Thymus (tissue), 11 donors: ENCODE data around the gene TCEANC2. TPM values are rescaled to one million over a fixed set of nuclear protein-coding genes. Genes with fewer than 3 reads are reported as not detected.

Experiments used
- DNase-seq, 9 donors: peaks; one replicate each; pipeline ENCODE4 v3.0.0-alpha.2; 2013; ENCODE audit warnings: low spot score in 9 of 9, low read depth in 6 of 9, missing footprints in 1 of 9
- H3K27ac ChIP-seq, 2 donors: one replicate each; pipeline ENCODE4 v1.5.1; 2013; ENCODE audit warnings: control low read depth in 1 of 2, low read depth in 1 of 2, low read length in 1 of 2, mild to moderate bottlenecking in 1 of 2, moderate library complexity in 1 of 2
- H3K27me3 ChIP-seq, 2 donors: one replicate each; pipeline ENCODE4 v1.5.1; 2013; ENCODE audit warnings: low read length in 1 of 2; ENCODE audit not compliant: control insufficient read depth in 2 of 2, insufficient read depth in 1 of 2
- H3K36me3 ChIP-seq, 2 donors: one replicate each; pipeline ENCODE4 v1.5.1; 2013; ENCODE audit warnings: low read length in 1 of 2, mild to moderate bottlenecking in 1 of 2, moderate library complexity in 1 of 2; ENCODE audit not compliant: control insufficient read depth in 2 of 2, insufficient read depth in 2 of 2
- H3K4me1 ChIP-seq, 2 donors: one replicate each; pipeline ENCODE4 v1.5.1; 2013; ENCODE audit warnings: low read length in 2 of 2; ENCODE audit not compliant: control insufficient read depth in 2 of 2, insufficient read depth in 2 of 2
- H3K4me3 ChIP-seq, 2 donors: one replicate each; pipeline ENCODE4 v1.5.1; 2013; ENCODE audit warnings: low read length in 2 of 2, control low read depth in 1 of 2, mild to moderate bottlenecking in 1 of 2
- H3K9me3 ChIP-seq, 2 donors: one replicate each; pipeline ENCODE4 v1.5.1; 2013; ENCODE audit warnings: low read length in 1 of 2, mild to moderate bottlenecking in 1 of 2; ENCODE audit not compliant: control insufficient read depth in 2 of 2, insufficient read depth in 1 of 2
- WGBS: extraction: QIAGEN DNeasy Blood & Tissue Kit; methylation state at CpG from one replicate; pipeline ENCODE4 v1.1.7; 2013; 5-methylcytosine and 5-hydroxymethylcytosine counted together
- polyA plus RNA-seq: library from polyadenylated mRNA; stranded (reverse); fragments of 200-250 nt; gene quantifications from one replicate; pipeline ENCODE4 v1.2.3, GENCODE V29; 2013
- total RNA-seq: library from RNA; stranded (reverse); fragments of 120-200 nt; gene quantifications from one replicate; pipeline ENCODE4 v1.2.4, GENCODE V29; 2013
- donor health status: healthy.

The TCEANC2 gene
- total and polyA plus RNA-seq, 2 donors = 4.0 to 5.2 TPM

DNA sequence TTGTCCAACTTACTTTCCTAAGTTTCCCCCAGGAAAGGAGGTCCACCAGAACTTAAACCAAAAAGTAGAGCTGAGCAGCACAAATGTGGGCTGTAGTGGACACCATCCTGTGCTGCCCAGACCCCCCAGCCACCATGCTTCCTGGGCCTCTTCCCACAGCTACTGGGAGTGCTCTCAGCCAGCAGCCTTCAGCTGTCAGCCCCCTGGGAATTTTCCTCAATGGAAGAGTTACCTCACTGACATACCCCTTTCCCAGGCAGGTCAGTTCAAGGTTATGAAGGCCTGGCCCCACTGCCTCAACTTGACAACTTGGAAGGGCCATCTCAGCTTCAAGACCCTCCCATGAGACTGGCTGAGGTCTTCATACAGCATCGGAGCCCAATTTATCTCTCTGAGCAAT lies 51.7 kb downstream of the TCEANC2 start:
- 95% methylated on average over 1 of the region's 1 CpG for WGBS
- H3K36me3 ChIP-seq = peaks cover 0 to 11% of the 10 kb centered on the region in 2 donors
- no peaks in the 10 kb centered on the region for H3K9me3 ChIP-seq
- H3K4me3 ChIP-seq = no peak overlapping the region
- no peaks in the 10 kb centered on the region for H3K27me3 ChIP-seq
- no peak for DNase-seq
- no peaks in the 10 kb centered on the region for H3K4me1 ChIP-seq
- no peak overlapping the region for H3K27ac ChIP-seq

DNA sequence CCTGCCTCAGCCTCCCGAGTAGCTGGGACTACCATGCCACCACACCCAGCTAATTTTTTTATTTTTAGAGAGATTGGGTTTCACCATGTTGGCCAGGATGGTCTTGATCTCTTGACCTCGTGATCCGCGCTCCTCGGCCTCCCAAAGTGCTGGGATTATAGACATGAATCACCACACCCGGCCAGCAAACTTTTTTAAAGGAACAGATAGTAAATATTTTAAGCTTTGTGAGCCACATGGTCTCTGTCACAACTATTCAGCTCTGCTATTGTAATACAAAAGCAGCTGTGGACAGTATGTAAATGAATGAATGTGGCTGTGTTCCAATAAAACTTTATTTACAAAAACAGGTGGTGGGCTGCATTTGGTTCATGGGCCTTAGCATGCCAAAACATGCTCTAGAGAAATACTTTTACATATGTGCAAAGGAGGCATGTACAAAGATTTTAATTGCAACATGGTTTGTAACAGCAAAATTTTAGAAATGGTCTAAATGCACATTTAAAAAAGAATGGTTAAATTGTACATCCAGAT lies 52.4 kb downstream of the TCEANC2 start:
- Histone ChIP-seq H3K4me1 (no peaks in the 10 kb centered on the region), H3K27me3 (no peaks in the 10 kb centered on the region), H3K4me3 (no peak overlapping the region), H3K9me3 (no peaks in the 10 kb centered on the region), H3K36me3 (peaks cover 0 to 11% of the 10 kb centered on the region in 2 donors), H3K27ac (no peak overlapping the region)
- WGBS = 95% methylated on average over 6 of the region's 6 CpGs
- no peak for DNase-seq

DNA sequence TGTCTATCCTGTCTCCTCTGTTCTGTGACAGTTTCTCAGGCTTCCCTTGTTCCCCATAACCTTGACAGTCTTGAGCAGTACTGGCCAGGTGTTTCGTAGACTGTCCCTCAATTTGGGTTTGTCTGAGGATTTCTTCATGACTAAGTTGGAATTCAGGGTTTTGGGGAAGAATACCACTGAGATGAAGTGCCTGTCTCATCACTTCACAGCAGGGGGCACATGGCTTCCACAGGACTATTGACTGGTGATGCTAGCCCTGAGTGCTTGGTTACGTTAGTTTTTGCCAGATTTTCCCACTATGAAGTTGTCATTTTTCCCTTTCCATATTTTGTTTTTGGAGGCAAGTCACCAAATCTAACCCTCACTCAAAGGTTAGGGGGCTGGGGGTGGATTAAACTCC lies 53.7 kb downstream of the TCEANC2 start:
- WGBS = 95% methylated on average over 2 of the region's 2 CpGs
- no peaks in the 10 kb centered on the region for H3K9me3 ChIP-seq
- H3K27ac ChIP-seq = no peak overlapping the region
- H3K27me3 ChIP-seq = no peaks in the 10 kb centered on the region
- no peaks in the 10 kb centered on the region for H3K4me1 ChIP-seq
- H3K36me3 ChIP-seq = peaks cover 0 to 11% of the 10 kb centered on the region in 2 donors
- no peak overlapping the region for H3K4me3 ChIP-seq
- DNase-seq = no peak

- Histone ChIP-seq H3K4me3 (no peak overlapping the region), H3K27me3 (no peaks in the 10 kb centered on the region), H3K4me1 (no peaks in the 10 kb centered on the region), H3K36me3 (peaks cover 0 to 8% of the 10 kb centered on the region in 2 donors), H3K9me3 (no peaks in the 10 kb centered on the region), H3K27ac (no peak overlapping the region)
- DNase-seq = no peak
- 98% methylated on average over 3 of the region's 3 CpGs for WGBS
Measured at GRCh38 chr1:54108156-54108555, 54.7 kb downstream of the TCEANC2 start.

DNA sequence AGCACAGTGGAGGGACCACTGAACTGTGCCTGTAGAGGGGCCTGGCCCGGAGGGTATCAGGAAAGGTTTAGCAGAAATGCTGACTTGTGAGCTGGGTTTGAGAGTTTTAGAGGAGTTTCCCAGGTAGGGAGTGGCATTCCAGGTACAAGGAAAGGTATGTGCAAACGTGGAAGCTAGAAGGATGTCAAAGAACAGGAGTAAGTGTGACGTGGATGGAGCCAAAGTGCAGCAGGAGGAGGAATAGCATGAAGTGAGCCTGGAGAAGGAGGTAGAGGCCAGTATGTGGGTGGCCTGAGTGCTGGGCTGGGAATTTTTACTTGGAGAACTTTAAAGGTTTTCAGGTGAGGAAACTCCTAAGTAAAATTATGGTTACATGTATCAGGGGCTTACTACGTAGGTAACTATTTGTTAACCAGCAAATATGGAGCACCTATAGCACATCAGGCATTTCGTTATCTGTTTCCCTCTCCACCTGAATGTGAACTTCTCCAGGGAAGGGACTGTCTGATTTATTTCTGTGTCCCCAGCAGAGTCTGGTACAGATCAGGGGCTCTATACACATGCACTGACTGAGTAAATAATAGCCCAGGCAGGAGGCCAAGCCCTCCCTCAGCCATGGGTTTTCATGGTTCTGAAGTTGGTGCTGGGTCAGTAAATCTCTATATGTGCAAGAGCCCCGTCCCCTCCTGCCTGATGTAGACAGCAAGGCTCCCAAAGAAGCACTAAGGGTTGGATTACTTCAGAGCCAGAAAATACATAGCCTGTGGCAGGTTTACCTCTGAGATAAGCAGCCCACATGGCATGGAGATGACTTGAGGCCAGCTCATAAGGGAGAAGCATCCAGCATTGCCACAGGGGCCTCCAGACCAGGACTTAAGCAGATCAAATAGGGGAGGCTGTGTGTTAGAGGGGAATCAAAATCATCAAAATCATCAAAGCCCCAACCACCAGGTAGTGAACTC lies 56.0 kb downstream of the TCEANC2 start:
- no peak overlapping the region for H3K27ac ChIP-seq
- no peak for DNase-seq

DNA sequence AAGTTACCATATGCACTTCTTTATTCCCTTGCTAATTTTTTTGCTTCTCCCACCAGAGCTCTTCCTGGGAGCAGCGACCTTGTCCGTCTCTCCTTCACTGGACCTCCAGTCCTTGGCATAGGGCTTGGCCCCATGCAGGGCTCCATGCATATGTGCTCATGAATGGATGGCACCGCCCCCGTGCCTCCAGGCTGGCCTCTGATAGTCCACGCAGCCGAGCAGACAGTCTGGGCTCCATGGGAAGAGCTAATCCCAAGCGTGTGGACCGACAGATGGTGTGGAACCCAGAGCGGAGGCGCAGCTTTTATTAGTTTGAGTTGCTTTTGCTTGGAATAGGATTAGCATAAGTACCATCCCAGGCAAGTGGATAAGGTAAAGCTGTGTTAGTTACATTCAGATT lies 57.6 kb downstream of the TCEANC2 start:
- DNase-seq = no peak
- 97% methylated on average over 10 of the region's 10 CpGs for WGBS
- Histone ChIP-seq H3K4me1 (no peaks in the 10 kb centered on the region), H3K27ac (no peak overlapping the region), H3K4me3 (no peak overlapping the region), H3K9me3 (no peaks in the 10 kb centered on the region), H3K27me3 (no peaks in the 10 kb centered on the region), H3K36me3 (no peaks in the 10 kb centered on the region)

More for the DNA sequence above, 56.0 kb downstream of the TCEANC2 start:
- peaks cover 0 to 4% of the 10 kb centered on the region in 2 donors for H3K36me3 ChIP-seq
- no peak overlapping the region for H3K4me3 ChIP-seq
- H3K9me3 ChIP-seq = no peaks in the 10 kb centered on the region
- H3K27me3 ChIP-seq = no peaks in the 10 kb centered on the region
- no peaks in the 10 kb centered on the region for H3K4me1 ChIP-seq
- WGBS = 96% methylated on average over 6 of the region's 6 CpGs

DNA sequence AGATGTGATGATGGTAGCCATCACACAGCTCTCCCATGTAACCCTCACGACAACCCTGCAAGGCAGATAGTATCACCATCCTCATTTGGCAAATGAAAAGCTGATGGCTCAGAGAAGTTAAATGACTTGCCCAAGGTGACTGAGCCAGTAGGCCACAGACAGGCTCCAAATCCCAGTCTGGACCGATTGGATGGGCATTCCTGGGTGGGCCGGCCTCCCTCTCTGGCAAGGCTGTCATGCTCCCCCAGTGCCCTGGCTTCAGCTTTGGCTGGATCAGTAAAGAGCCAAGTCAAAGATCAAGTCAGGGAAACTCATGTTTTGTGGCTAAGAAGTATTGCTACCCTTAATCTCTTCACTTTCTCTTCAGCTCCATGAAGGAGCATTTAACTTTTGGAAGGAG lies 58.2 kb downstream of the TCEANC2 start:
- no peak overlapping the region for H3K27ac ChIP-seq
- no peak for DNase-seq
- WGBS = 83% methylated on average over 3 of the region's 3 CpGs
- no peaks in the 10 kb centered on the region for H3K9me3 ChIP-seq
- no peaks in the 10 kb centered on the region for H3K27me3 ChIP-seq
- H3K36me3 ChIP-seq = no peaks in the 10 kb centered on the region
- no peak overlapping the region for H3K4me3 ChIP-seq
- no peaks in the 10 kb centered on the region for H3K4me1 ChIP-seq

DNA sequence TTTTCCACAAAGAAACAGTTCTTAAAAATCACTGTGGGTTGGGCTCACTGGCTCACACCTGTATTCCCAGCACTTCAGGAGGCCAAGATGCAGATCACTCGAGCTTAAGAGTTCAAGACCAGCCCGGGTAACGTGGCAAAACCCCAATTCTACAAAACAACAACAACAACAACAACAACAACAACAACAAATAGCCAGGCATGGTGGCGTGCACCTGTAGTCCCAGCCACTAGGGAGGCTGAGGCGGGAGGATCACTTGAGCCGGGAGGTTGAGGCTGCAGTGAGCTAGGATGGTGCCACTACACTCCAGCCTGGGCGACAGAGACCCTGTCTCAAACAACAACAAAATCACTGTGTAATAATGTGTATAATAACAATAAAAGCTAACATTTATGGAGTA lies 58.6 kb downstream of the TCEANC2 start:
- Histone ChIP-seq H3K4me1 (no peaks in the 10 kb centered on the region), H3K4me3 (no peak overlapping the region), H3K27me3 (no peaks in the 10 kb centered on the region), H3K27ac (no peak overlapping the region), H3K9me3 (no peaks in the 10 kb centered on the region), H3K36me3 (no peaks in the 10 kb centered on the region)
- 96% methylated on average over 7 of the region's 7 CpGs for WGBS
- no peak for DNase-seq

DNA sequence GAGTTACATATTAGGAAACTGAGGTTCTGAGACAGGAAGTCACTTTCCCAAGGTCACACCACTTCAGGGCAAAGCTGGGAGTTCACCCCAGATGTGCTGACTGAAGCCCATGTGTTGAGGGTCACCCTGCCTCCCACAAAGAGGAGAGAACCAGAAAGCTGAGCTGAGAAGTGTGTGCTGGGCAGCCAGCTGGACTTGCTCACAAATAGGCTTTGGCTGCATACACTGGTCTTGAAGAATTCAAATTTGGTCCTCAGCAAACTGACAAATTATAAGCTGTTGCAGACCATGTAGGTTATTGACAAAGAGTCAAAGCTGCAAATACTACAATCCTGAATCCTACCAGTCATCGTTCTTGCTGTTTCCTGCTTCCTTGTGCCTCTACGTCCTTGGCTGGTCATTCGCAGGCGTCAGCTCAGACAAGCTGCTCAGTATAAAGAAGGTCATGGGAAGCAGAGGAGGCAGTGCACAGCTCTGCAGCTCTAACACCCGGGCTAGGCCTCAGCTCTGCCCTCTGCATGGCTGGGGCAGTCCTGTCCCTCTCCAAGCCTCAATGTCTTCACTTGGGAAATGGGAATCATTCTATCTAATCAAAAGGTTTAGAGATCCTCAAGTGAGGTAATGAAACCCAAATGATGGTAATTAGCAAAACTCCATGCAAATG lies 59.4 kb downstream of the TCEANC2 start:
- Histone ChIP-seq H3K36me3 (no peaks in the 10 kb centered on the region), H3K27ac (no peak overlapping the region), H3K27me3 (no peaks in the 10 kb centered on the region), H3K9me3 (no peaks in the 10 kb centered on the region), H3K4me1 (no peaks in the 10 kb centered on the region), H3K4me3 (no peak overlapping the region)
- 97% methylated on average over 5 of the region's 5 CpGs for WGBS
- no peak for DNase-seq
